HG02763 (cell line): Measurements from ENCODE around the gene TMEM40.
"Not testable (repeated sequence)": the region's sequence is repeated elsewhere in the genome, so short reads cannot be mapped to it uniquely, and the experiment has no call there.

ENCODE experiments used
- ATAC-seq: cut with Tn5 transposase; IDR thresholded peaks from one replicate; pipeline ENCODE4 v1.9.1; 2021; ENCODE audit warnings: mild to moderate bottlenecking, moderate library complexity; ENCODE audit not compliant: unreplicated experiment

TMEM40 gene

DNA sequence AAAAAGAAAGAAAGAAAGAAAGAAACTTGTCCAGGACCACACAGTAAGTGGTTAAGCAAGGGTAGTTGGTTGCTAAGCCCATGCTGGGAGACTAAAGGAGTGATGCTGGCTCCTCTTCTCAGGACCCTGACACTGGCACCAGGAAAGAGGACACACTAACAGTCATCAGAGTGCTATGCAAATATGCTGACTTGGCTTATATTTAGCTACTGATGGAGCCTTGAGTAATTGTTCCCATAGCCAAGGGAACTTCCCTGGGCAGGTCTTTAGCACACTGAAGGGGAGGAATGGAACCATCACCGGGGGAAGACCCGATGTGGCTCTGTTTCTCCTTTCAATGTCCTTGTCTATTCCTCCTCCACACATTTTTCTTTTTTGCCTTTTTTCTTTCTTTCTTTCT is 6.2 kb downstream of the TMEM40 start:
- ATAC-seq, result no peak

- no peak for ATAC-seq
Measured at GRCh38 chr3:12752102-12752501, 7.0 kb downstream of the TMEM40 start.

DNA sequence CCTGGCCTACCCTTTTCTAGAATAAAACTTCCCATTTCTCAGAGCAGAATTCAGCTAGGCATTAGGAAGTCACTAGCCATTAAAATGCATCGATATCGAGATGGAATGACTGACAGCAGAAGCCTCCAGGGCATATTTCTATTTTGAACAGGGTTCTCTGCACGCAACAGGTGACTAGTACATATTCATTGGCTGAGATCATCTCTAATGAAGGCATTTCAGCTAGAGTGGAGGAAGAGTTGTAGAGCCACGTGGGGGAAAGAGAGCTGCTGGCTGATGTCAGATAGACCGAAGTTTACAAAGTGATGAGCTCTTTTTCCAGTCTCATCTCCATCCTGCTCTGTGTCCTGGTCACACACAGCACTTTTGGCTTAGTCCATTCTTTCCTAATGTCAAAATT is 7.5 kb downstream of the TMEM40 start:
- ATAC-seq, result no peak

DNA sequence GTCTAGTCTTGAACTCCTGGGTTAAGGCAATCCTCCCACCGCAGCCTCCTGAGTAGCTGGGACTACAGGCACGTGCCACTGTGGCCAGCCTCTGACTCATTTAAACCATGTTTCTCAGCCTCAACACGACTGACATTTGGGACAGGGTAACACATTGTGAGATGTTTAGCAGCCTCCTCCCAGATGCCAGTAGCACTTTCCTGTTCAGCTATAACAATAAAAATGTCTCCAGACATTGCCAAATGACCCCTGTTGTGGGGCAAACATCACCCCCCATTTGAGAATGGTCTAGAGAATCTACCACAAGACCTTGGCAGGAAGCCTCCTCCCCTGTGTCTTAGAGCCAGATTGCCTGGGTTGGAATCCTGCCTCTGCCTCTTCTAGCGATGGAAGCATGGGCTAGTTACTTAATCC is 8.4 kb downstream of the TMEM40 start:
- ATAC-seq, result peak; percentile 45

GRCh38 chr3:12750223-12750622 is 8.8 kb downstream of the TMEM40 start:
- ATAC-seq, result peak; percentile 18

DNA sequence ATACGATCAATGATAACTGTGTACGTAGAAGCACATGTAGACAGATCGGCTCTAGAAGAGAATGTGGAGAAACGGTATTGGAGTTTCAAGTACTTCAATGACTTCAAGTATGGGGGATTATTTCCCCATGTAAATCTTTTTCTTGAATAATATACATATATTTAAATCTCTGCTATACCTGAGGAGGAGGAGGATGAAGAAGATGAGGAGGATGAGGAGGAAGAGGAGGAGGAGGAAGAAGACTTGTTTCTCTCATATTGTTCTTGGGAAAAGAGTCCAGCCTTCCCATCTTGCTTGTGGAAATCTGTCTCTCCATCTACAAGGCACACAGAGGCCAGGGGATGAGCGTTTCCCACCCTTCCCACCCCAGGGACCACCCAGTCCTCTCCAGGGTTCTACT is 10.6 kb downstream of the TMEM40 start:
- no peak for ATAC-seq

DNA sequence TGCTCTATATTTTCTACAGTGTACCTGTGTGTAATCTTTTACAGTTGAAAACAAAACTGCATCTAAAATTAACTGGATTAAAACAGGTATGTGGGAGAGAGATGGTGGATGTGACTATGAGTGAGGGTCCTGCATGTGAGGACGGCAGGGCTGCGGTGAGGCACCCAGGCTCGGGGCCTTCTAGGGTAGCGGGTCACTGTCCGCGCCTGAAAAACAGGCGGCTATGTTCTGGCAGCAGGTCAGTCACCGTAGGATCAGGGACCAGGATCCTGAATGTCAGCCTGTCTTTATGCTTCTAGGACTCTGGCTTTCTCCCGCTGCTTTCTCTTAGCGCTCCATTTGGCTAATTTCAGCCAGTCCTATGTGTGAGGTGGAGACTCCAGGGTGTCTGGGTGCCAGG is 12.6 kb downstream of the TMEM40 start:
- ATAC-seq, result no peak

DNA sequence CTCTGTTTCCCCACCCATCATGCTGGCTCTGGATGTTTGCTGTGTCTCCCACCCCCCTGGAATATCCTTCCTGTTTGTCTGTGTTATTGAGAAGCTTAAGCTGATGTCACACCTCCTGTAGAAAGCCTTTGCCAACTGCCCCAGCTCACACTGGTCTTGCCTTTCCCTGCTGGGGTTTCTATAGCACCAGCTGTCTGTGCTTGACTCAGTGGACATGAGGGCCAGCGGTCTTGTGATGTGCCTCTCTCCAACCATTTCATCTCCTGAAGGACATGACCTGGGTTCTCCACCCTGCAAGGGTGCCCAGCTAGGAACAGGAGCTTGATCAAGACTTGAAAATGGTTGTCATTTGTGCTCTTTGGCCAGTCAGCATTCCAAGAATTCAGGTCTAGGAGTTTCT is 14.7 kb downstream of the TMEM40 start:
- ATAC-seq, result no peak

GRCh38 chr3:12743583-12743982 is 15.5 kb downstream of the TMEM40 start:
- no peak for ATAC-seq

- no peak for ATAC-seq
Measured at GRCh38 chr3:12742330-12743107, 16.5 kb downstream of the TMEM40 start.

DNA sequence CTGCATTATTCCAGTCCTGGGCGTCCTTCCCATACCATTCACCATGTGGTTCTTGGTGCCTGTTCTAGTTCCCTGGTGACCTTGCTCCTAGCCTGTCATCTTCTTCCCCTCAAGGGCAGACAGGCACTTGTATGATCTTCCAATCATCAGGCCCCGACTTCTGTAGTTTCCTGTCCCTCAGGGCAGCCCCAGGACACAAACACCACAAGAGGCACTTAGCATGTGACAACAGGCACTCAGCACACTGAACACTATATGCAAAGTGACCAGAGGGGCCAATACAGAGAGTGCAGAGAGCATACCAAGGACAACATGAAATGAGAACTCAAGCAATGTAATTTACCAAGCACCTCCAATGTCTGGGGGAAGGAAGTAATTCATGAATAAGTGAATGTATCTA is 17.9 kb downstream of the TMEM40 start:
- ATAC-seq, result no peak

GRCh38 chr3:12737833-12738232 is 21.2 kb downstream of the TMEM40 start:
- ATAC-seq, result no peak

DNA sequence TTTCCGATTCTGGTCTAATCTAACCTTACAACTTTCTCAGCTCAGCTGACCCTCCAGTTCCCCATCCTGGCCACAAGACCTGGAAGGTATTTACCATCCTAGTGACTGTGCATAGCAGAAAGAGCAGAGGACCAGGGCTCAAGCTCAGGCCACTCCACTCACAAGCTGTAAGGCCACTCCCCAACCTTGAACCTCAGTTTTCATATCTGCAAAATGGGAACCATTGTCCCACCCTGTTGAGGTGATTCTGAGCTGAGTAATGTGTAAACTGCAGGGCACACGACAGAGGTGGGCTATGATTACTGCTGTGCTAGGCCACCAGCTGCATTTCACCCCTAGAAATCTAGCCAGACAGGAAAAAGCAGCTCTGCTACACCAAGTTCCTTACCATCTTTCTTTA is 21.7 kb downstream of the TMEM40 start:
- ATAC-seq, result no peak

GRCh38 chr3:12734960-12735359 is 24.1 kb downstream of the TMEM40 start:
- no peak for ATAC-seq

DNA sequence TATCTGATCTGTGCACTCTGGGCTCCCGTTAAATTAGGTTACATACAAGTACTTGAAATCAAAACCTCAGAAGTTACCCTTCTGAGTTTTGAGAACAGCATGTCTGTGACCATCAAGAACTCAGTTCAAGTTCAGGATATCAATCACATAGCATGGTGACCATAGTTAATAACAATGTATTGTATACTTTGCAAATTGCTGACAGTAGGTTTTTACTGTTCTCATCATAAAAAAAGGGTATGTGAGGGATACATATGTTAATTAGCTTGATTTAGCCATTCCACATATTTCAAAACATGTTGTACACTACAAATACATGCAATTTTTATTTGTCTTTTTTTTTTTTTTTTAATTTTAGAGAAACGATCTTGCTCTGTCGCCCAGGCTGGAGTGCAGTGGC is 25.5 kb downstream of the TMEM40 start:
- ATAC-seq, result no peak

GRCh38 chr3:12730506-12731242 is 28.4 kb downstream of the TMEM40 start:
- no peak for ATAC-seq

GRCh38 chr3:12729051-12729651 is 29.9 kb downstream of the TMEM40 start:
- no peak for ATAC-seq

DNA sequence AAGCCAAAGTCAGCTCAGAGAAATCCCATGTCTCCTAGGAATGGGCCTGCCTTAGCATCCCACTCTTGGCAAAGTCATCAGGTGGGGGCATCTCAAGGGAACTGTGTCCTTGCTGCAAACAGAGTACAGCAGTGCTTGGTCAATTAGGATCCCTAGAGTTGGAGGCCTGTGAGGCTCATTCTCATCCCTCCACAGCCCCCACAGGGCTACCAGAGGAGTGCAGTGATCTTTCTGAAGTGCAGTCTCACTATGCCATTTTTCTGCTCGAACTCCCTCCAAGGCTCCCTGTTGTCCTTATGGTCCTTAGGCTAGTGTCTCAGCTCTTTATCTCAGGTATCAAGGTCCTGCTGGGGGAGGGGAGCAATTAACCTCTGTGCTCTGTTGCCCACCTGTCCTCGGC is 31.1 kb downstream of the TMEM40 start:
- no peak for ATAC-seq

- no peak for ATAC-seq
Measured at GRCh38 chr3:12727481-12727880, 31.6 kb downstream of the TMEM40 start.

DNA sequence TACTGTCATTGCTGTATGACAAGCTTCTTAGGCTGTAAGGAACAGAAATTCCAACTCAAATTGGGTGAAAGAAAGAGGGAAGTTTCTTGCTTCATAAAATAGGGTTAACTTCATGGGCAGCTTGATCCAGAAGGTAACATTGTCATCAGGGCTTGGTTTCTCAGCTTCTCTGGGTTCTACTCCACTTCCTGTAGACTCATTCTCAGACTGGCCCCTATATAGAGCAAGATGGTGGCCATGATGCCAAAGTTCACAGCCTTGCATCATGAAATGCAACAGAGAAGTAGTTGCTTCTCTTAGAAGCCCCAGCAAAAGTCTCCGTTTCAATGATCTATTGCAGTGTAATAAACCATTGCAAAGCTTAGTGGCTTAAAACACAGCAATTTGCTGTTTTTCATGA is 33.6 kb downstream of the TMEM40 start:
- ATAC-seq, result no peak

GRCh38 chr3:12724794-12725193 is 34.3 kb downstream of the TMEM40 start:
- ATAC-seq, result no peak

GRCh38 chr3:12723362-12723761 is 35.7 kb downstream of the TMEM40 start:
- ATAC-seq, result not testable (repeated sequence)
